LNCaP clone FGC (cell line): ENCODE results near the gene ASTN1.

Source experiments
- DNase-seq: peaks from one replicate; pipeline ENCODE4 v3.0.0-alpha.2; 2011; ENCODE audit warnings: low read depth
- H3K4me3 ChIP-seq: 2 replicates; pipeline ENCODE4 v1.5.1; 2011; ENCODE audit warnings: mild to moderate bottlenecking, low read depth, low read length, control low read depth
- CTCF ChIP-seq: IDR thresholded peaks from 2 replicates; pipeline ENCODE4 v1.5.1; 2012; ENCODE audit warnings: mild to moderate bottlenecking; ENCODE audit not compliant: control insufficient read depth, insufficient read depth; ENCODE audit errors: extremely low read depth

Gene ASTN1

GRCh38 chr1:177001556-177001955, 163.0 kb downstream of the ASTN1 start:
- DNase-seq = no peak
- H3K4me3 ChIP-seq = no peak overlapping the region
- no peak for TF ChIP-seq CTCF

GRCh38 chr1:176998183-176998795, 166.2 kb downstream of the ASTN1 start:
- no peak for TF ChIP-seq CTCF
- no peak for DNase-seq
- no peak overlapping the region for H3K4me3 ChIP-seq

GRCh38 chr1:176996456-176997090, 167.9 kb downstream of the ASTN1 start:
- H3K4me3 ChIP-seq = no peak overlapping the region
- no peak for DNase-seq
- no peak for TF ChIP-seq CTCF

GRCh38 chr1:176994931-176995596, 169.4 kb downstream of the ASTN1 start:
- no peak for DNase-seq
- H3K4me3 ChIP-seq = no peak overlapping the region

GRCh38 chr1:176993587-176993986, 170.9 kb downstream of the ASTN1 start:
- no peak for DNase-seq
- TF ChIP-seq CTCF = no peak
- no peak overlapping the region for H3K4me3 ChIP-seq

More at GRCh38 chr1:176994931-176995596, 169.4 kb downstream of the ASTN1 start:
- TF ChIP-seq CTCF = no peak

GRCh38 chr1:176989754-176990153, 174.8 kb downstream of the ASTN1 start:
- no peak for DNase-seq
- no peak overlapping the region for H3K4me3 ChIP-seq
- TF ChIP-seq CTCF = no peak
